ENCODE data around the gene GAREM2. TPM values are rescaled to one million over a fixed set of nuclear protein-coding genes. Genes with fewer than 3 reads are reported as not detected.

Gene GAREM2
- total and polyA plus RNA-seq, 10 donors: 0.62 to 6.3 (median 1.9) TPM

DNA sequence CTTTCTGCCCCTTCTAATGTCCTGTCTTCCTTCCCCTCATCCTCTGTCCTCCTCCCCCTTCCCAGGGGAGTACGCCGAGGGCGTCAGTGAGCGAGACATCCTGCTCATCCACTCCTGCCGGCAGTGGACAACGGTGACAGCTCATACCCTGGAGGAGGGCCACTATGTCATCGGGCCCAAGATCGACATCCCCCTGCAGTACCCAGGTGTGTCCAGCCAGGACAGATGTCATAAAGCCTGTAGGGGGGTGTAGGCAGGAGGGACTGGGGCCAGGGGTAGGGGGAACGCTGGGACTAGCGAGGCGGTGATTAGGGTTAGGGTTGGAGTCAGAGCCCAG lies 3.4 kb downstream of the GAREM2 start:
- H3K27me3 ChIP-seq (replicated peaks in 1 of 7): peaks cover 0 to 85% (median 42%) of the 10 kb centered on the region in 7 donors
- no peak for DNase-seq
- 79 to 90% (median 87%) methylated on average over 11 of the region's 11 CpGs for WGBS, 5 donors
- no peaks in the 10 kb centered on the region for H3K36me3 ChIP-seq
- peaks cover 13 to 47% (median 34%) of the 10 kb centered on the region in 6 donors for H3K4me1 ChIP-seq
- TF ChIP-seq POLR2AphosphoS5 (IDR thresholded peaks at IDR 0.05) (no peak), POLR2A (IDR thresholded peaks at IDR 0.05) (no peak)
- TF ChIP-seq, protein P1, sequence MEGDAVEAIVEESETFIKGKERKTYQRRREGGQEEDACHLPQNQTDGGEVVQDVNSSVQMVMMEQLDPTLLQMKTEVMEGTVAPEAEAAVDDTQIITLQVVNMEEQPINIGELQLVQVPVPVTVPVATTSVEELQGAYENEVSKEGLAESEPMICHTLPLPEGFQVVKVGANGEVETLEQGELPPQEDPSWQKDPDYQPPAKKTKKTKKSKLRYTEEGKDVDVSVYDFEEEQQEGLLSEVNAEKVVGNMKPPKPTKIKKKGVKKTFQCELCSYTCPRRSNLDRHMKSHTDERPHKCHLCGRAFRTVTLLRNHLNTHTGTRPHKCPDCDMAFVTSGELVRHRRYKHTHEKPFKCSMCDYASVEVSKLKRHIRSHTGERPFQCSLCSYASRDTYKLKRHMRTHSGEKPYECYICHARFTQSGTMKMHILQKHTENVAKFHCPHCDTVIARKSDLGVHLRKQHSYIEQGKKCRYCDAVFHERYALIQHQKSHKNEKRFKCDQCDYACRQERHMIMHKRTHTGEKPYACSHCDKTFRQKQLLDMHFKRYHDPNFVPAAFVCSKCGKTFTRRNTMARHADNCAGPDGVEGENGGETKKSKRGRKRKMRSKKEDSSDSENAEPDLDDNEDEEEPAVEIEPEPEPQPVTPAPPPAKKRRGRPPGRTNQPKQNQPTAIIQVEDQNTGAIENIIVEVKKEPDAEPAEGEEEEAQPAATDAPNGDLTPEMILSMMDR (IDR thresholded peaks at IDR 0.05 in 8 of 11, conservative IDR thresholded peaks at IDR 0.05 in 3 of 11): no peak
- intact Hi-C loops (cut with DNase I; ENCODE audit: low total_unique reads): no loop called here
- H3K4me3 ChIP-seq: no peak overlapping the region
- no peak overlapping the region for H3K27ac ChIP-seq
- no peaks in the 10 kb centered on the region for H3K9me3 ChIP-seq

DNA sequence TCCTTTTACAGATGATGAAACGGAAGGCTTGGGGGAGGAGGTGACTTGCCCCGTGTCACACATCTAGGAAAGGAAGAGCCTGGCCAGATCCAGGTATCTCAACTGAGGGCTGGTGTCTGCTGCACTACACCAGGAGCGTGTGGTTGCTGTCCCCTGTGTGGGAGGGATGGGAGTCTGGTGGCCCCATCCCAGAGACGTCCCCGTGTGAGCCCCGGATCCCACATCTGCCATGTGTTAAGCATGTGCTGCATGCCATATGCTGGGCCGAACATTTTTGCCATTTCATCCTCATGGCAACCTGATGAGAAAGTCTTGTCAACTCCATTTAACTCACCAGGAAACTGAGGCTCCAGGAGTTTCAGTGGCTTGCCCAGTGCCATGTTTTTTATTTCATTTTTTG lies 4.2 kb downstream of the GAREM2 start:
- intact Hi-C loops (cut with DNase I; ENCODE audit: low total_unique reads): no loop called here
- 88 to 94% (median 90%) methylated on average over 7 of the region's 7 CpGs for WGBS, 5 donors
- DNase-seq: no peak

DNA sequence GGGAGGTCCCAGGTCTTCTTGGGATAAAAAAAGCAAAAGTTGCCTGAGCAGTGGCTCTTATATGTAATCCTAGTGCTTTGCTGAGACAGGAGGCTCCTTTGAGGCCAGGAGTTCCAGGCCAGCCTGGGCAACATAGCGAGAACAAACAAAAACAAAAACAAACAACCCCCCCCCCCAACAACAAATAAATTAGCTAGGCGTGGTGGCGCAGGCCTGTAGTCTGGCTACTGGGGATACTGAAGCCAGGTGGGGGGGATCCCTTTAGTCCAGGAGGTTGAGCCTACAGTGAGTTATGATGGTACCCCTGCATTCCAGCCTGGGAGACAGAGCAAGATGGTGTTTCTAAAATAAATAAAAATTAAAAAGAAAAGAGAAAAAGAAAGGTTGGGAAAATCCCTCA lies 5.4 kb downstream of the GAREM2 start:
- Histone ChIP-seq H3K4me1 (peaks cover 12 to 33% (median 26%) of the 10 kb centered on the region in 6 donors), H3K27me3 (replicated peaks in 1 of 7) (peaks cover 0 to 67% (median 25%) of the 10 kb centered on the region in 7 donors), H3K4me3 (peak overlapping the region in 5 of 8 donors; percentile 39 to 76 (median 50)), H3K36me3 (no peaks in the 10 kb centered on the region), H3K27ac (peak overlapping the region in 3 of 8 donors; percentile 58 to 79 (median 65)), H3K9me3 (no peaks in the 10 kb centered on the region)
- no peak for DNase-seq
- WGBS, 5 donors: 89 to 99% (median 94%) methylated on average over 3 of the region's 3 CpGs
- intact Hi-C loops (cut with DNase I; ENCODE audit: low total_unique reads): no loop called here
- no peak for TF ChIP-seq POLR2A (IDR thresholded peaks at IDR 0.05)
- TF ChIP-seq, protein P1 (IDR thresholded peaks at IDR 0.05 in 8 of 11, conservative IDR thresholded peaks at IDR 0.05 in 3 of 11): no peak
- TF ChIP-seq POLR2AphosphoS5 (IDR thresholded peaks at IDR 0.05): no peak

More for the DNA sequence above, 4.2 kb downstream of the GAREM2 start:
- Histone ChIP-seq H3K9me3 (no peaks in the 10 kb centered on the region), H3K4me3 (no peak overlapping the region), H3K4me1 (peaks cover 13 to 40% (median 33%) of the 10 kb centered on the region in 6 donors), H3K27me3 (replicated peaks in 1 of 7) (peaks cover 0 to 76% (median 33%) of the 10 kb centered on the region in 7 donors), H3K27ac (no peak overlapping the region), H3K36me3 (no peaks in the 10 kb centered on the region)
- TF ChIP-seq, protein P1 (IDR thresholded peaks at IDR 0.05 in 8 of 11, conservative IDR thresholded peaks at IDR 0.05 in 3 of 11): no peak
- TF ChIP-seq POLR2A (IDR thresholded peaks at IDR 0.05) (no peak), POLR2AphosphoS5 (IDR thresholded peaks at IDR 0.05) (no peak)

DNA sequence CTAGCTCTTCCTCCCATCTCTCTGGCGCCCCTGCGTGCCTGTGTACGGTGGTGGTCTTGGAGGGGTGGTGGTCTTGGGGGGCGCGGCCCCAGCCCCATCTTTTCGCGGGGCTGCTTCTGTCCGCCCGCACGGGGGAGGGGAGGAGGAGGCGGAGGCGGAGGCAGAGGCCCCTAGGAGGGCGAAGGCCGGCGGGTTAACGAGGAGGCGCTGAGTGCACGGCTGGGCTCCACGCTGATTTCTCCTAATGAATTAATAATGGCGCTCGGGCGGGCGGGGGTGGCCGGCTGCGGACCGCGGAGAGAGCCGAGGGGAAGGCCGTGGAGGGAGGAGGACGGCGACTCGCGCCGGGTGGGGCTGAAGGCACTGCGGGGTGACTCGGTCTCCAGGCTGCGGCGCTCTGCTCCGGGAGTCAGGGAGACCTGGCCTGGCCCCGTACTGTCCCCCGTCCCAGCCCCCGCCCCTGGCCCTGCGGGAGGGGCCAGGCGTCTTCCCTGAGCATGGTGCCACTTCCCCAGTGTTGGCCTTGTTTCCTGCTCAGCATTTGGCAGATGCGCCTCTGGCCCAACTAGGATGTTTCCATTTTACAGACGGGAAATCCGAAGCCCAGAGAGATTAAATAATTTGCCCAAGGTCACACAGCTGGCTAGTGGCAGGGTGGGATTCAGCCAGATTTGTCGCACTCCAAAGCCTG lies 6.0 kb downstream of the GAREM2 start:
- peak; percentile 84 for DNase-seq
- TF ChIP-seq POLR2A (IDR thresholded peaks at IDR 0.05): no peak
- TF ChIP-seq, protein P1 (IDR thresholded peaks at IDR 0.05 in 8 of 11, conservative IDR thresholded peaks at IDR 0.05 in 3 of 11): no peak
- peak in 2 of 3 donors; percentile 27 to 37 for TF ChIP-seq POLR2AphosphoS5 (IDR thresholded peaks at IDR 0.05)
- peak overlapping the region in 6 of 8 donors; percentile 26 to 79 (median 62) for H3K27ac ChIP-seq
- intact Hi-C loops (cut with DNase I; ENCODE audit: low total_unique reads): no loop called here
- H3K36me3 ChIP-seq: no peaks in the 10 kb centered on the region
- peaks cover 8 to 27% (median 19%) of the 10 kb centered on the region in 6 donors for H3K4me1 ChIP-seq
- H3K4me3 ChIP-seq: peak overlapping the region; percentile 28 to 76 (median 47)
- 1 to 5% (median 2%) methylated on average over 41 to 48 of the region's 48 CpGs for WGBS, 5 donors
- H3K27me3 ChIP-seq (replicated peaks in 1 of 7): peaks cover 0 to 60% (median 19%) of the 10 kb centered on the region in 7 donors
- no peaks in the 10 kb centered on the region for H3K9me3 ChIP-seq
